Measurements from ENCODE around the gene PSD.

DNA sequence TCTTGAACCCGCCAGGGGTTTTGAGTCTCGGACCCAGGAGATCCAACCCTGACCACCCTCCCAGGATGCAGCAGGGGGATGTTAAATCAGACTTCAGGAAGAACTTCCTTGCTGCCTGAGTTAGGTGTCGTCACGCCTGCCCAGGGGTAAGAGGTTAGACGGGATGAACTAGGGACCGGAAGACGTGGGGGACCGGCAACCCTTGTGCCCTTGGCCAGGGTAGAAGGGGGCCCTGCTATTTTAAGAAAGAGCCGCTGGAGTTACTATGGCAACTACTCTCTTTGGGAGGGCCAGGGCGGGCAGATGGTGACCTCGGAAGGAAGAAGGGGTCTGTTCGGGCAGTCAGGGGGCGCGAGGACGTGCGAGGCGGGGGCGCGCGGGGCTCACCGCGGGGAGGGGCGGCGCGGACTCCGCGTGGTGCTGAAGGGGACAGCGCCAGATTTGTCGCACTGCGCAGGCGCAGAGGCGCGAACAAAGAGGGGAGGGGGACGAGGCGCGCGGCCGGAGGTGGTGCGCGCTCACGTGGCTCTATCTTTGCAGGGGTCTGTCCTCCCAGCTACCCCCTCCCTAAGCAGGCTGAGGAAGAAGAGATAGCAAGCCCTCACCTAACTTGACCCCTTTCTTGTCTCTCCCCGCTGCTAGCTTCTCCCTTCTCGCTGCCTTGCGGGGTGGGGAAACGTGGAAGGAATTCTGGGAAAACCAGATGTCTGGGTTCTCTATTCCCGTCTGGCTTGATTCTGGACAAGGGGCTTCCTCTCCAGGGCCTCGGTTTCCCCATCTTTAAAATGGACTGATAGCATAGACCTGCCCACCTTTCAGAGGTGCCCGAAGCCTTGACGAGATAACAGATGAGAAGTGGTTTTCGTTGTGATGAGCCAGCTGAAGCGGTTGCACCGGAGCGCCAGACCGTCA, 940 bp upstream of the PSD start:
- TF ChIP-seq NFRKB (IDR thresholded peaks at IDR 0.05), result no peak
- no peak for TF ChIP-seq L3MBTL2 (conservative IDR thresholded peaks at IDR 0.05)
- TF ChIP-seq TARDBP (IDR thresholded peaks at IDR 0.05), result no peak
- no peak for TF ChIP-seq SP1 (IDR thresholded peaks at IDR 0.05)
- TF ChIP-seq BHLHE40 (IDR thresholded peaks at IDR 0.05; ENCODE audit: borderline replicate concordance), result no peak
